HG03108 (cell line): ENCODE data around the gene ELMO1.

Source experiments
- ATAC-seq: cut with Tn5 transposase; IDR thresholded peaks from one replicate; pipeline ENCODE4 v1.9.1; 2021; ENCODE audit warnings: moderate library complexity; ENCODE audit not compliant: unreplicated experiment

ELMO1 gene

DNA sequence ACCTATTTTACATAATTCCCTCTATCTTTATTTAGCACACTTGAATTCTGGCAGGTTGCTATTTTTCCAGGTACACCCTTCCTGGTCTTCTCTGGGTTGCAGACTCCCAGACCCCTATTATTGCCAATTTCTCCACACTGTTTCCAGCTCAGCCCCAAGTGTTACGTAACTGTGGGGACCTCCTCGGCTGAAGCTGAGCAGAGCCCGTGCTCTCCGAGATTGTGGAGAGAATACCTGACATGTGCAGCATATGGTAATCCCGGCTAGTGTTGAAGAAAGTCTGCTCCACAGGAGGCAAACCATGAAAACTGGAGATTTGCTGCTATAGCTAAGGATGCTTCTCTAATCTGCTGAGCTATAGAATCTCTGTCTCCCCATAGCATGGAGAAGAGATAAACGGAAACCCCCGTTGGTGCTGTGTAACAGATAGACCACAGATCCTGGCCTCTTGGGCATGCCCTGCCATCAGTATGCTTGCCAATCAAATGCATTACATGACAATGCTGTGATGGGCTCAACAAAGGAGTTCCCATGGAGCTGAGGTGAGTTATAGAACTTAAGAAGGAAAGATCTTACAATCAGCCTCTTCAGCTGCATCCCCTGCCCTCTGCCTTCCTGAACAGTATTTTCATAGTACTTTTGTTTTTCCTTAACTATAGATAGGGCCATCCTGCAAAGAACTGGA, 579.8 kb downstream of the ELMO1 start:
- no peak for ATAC-seq

DNA sequence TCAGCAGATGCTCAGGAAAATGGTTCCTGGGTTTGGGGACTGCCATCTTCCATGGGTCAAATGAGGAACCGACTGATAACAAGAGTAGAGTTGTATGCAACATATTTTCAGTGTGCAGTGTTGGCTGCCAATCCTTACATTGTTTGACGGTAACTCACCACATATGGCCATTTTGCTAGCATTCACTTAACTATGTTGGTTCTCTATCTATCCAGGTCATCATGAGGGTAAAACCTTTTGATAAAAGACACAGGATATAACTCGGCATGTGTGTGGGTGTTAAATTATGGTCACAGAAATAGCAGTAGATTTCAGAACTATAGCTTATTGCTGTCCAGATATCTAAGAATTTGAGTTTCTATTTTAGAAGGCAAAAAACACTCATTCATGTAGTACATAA, 583.6 kb downstream of the ELMO1 start:
- ATAC-seq: no peak

DNA sequence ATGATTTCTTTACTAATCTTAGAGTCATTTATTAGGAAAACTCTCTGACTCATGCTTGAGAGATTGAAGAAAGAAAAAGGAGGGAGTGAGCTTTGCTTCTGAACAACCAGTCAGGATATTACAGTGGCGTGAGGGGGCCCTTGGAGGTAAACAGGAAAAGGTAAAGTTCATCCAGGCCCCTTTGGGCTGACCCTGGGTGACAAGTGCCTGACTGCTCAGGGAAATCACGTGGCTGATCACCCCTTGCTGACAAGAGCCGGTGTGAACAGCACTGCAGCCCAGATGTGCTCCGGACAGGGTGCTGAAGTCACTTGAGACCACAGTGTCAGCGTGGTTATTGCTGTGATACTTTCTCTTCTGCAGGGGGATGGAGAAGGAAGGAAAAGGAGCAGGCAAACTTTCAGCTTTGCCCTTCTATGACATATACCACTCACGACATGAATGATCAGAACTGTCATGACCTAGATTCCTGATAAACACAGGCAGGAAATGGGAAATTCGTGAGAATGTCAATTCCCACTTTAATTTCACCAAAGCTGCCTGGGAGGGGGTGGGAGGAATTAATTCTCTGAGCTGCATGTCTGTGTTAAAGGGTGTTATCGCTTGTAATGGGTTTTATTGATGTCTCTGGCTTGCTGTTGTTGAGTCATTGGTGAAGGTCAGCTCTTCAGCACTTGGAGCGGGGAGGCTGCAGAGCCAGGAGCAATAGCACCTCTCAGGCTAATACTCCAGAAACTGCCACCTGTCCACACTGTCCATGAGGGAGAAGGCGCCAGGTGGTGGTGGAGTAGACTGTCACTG, 584.6 kb downstream of the ELMO1 start:
- ATAC-seq: no peak

GRCh38 chr7:36862771-36863261, 585.8 kb downstream of the ELMO1 start:
- no peak for ATAC-seq

DNA sequence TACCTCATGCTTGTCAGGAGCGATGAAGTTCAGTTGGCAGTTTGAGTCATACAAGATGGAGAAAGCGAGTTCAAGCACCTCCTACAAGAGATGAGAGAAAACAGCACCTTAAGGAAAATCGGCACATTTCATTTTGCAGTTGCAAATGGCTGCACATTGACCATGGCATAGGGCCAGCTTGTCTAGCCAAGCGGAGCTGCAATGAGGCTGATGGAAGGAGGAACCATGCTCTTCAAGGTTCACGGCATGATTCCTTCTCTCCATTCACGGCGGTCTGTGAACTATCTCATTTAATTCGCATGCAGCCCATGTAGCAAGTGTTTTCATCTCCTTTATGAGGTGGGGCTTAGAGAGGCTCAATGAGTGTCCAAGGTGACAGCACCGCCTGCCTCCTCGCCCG, 587.0 kb downstream of the ELMO1 start:
- ATAC-seq: no peak

DNA sequence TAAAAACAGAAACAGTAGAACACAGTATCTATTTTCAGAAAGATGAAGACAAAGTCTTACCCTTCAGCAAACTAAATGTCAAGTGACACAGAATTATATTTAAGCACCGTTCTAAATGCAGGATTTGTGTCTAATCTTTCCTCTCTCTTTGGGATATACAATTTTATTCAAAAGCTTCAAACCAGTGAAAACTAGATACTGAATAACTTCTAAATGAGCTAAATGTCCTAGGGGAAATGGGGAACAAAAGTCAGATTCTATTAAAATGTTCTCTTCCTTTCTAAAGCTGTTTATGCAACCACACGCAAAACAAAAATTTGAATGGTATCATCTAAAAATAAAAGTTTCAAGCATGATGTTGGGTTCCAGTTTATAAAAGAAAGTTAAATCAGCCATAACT, 588.0 kb downstream of the ELMO1 start:
- ATAC-seq: no peak

DNA sequence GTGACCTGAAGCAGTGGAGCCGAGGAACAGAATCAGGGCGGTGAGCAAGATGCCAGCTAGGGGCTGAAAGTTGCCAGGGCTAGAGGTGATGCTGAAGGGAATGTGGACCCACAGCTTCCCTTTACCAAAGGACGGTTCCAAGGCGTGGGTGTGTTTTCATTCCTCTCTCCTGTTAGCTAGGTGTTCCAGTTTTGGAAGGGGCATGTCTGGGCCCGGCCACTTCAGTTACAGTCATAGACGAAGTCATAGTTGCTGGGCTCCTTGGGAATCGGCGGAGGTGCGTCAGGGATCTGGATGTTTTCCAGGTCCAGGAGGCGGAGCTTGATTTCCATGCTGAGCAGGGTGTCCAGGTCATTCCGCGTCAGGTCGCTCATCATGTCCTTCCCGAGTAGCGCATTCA, 593.3 kb downstream of the ELMO1 start:
- no peak for ATAC-seq

DNA sequence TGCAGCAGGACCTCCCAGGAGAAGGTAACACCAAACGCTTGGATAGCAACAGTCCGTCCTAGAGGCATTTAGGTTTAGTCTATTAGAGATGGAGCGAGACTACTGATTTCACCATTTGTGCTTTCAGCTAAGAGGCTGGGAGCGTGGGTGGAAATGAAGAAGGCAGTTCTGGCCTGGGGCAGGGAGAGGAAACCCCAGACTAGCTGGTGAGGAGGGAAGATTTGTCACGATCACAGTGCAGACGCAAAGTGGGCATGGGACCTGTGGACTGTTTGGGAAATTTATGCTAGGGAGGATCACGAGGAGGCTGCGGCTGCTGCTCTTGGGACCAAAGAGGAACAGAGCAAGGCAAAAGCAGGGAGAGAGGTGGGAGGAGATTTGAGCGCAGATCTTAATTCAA, 594.0 kb downstream of the ELMO1 start:
- no peak for ATAC-seq

GRCh38 chr7:36852931-36853330, 595.7 kb downstream of the ELMO1 start:
- no peak for ATAC-seq

GRCh38 chr7:36852017-36852416, 596.6 kb downstream of the ELMO1 start:
- ATAC-seq: no peak

- no peak for ATAC-seq
These were observed 597.3 kb downstream of the ELMO1 start for GRCh38 chr7:36851382-36851781.

- no peak for ATAC-seq
These were observed 600.7 kb downstream of the ELMO1 start for GRCh38 chr7:36847946-36848345.

- ATAC-seq: no peak
These were observed 604.3 kb downstream of the ELMO1 start for GRCh38 chr7:36844374-36844773.

- ATAC-seq: no peak
These were observed 607.8 kb downstream of the ELMO1 start for GRCh38 chr7:36840904-36841303.

DNA sequence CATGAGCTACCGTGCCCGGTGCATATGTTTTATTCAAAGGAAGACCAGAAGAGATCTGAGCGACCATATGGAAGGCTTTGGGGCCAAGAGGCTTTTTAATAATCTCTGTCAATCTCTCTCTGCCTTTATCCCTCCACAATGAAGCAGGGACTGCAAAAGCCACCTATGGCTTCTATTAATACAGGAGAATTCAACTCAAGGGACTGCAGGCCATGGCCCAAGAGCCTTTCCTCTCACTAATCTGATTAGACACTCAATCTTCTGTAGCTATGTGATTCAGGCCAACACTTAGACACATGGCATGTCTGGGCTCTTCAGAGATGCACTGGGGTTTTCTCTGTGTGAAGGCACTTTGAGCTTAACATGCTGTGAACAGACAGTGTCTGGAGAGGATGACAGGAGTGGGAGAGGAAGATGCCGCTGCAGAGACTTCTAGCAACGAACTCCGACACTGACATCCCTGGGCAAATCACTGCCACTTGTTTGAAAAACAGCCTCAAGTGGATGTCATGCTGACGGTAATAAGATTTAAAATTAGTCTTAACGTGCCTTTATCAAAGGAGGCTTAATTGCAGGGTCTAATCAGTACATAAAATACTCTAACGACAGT, 609.9 kb downstream of the ELMO1 start:
- no peak for ATAC-seq

DNA sequence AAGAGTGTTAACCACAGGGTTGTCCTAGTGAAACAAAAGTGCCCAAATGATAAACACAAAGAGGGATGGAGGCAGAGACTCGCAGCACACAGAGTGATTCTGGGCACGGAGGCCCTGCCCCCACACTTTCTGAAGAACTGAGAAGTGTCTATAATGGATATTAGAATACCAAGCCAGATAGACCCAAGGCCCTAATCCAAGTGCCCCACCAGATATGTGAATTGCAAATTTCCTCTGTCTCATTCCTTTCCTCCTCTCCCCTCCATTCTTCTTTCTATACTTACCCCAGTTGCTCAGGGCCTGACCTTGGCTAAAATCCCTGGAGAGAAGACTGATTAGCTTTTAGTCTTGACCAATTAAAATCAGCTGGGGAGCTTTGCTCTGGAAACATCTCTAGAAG, 617.6 kb downstream of the ELMO1 start:
- ATAC-seq: no peak

GRCh38 chr7:36827726-36828703, 620.6 kb downstream of the ELMO1 start:
- ATAC-seq: no peak

GRCh38 chr7:36825501-36825900, 623.2 kb downstream of the ELMO1 start:
- ATAC-seq: no peak

DNA sequence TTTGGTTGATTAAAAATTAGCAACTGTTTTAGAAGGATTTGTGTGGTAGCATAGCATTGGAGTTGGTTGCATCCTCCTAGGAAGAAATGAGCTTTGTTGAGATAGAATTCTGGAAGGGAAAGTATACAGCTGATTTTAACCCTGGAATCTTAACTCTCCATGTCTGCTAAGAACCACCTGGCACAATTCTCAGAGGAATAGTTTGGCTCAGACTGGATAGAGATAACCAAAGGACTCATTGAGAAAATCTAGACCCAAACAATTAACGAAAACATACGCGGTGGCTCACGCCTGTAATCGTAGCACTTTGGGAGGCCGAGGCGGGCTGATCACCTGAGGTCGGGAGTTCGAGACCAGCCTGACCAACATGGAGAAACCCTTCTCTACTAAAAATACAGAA, 625.3 kb downstream of the ELMO1 start:
- ATAC-seq: no peak

- ATAC-seq: no peak
These were observed 627.0 kb downstream of the ELMO1 start for GRCh38 chr7:36821617-36822016.
